Suprapubic skin (tissue), 4 donors: ENCODE measurements around the gene ERICH2. TPM values are rescaled to one million over a fixed set of nuclear protein-coding genes. Genes with fewer than 3 reads are reported as not detected.
"Not testable (repeated sequence)": the region's sequence is repeated elsewhere in the genome, so short reads cannot be mapped to it uniquely, and the experiment has no call there.

Source experiments
- DNase-seq, 2 donors: peaks; one replicate each; pipeline ENCODE4 v3.0.0-alpha.2; 2019; ENCODE audit warnings: low spot score in 2 of 2
- H3K27ac ChIP-seq: fragments of 200-600 bp; sonication (generic); one replicate; pipeline ENCODE4 v1.5.1; 2019
- H3K27me3 ChIP-seq: fragments of 200-600 bp; sonication (generic); one replicate; pipeline ENCODE4 v1.5.1; 2019
- H3K36me3 ChIP-seq: fragments of 200-600 bp; sonication (generic); one replicate; pipeline ENCODE4 v1.5.1; 2019
- H3K4me1 ChIP-seq: fragments of 200-600 bp; sonication (generic); one replicate; pipeline ENCODE4 v1.5.1; 2019
- H3K4me3 ChIP-seq: fragments of 200-600 bp; sonication (generic); one replicate; pipeline ENCODE4 v1.5.1; 2019; ENCODE audit warnings: mild to moderate bottlenecking
- H3K9me3 ChIP-seq: fragments of 200-600 bp; sonication (generic); one replicate; pipeline ENCODE4 v1.5.1; 2019
- EP300 ChIP-seq: sonication (generic); formaldehyde crosslinking; IDR thresholded peaks from one replicate; pipeline ENCODE4 v1.6.1; 2017; ENCODE audit warnings: antibody characterized with exemption
- POLR2A ChIP-seq, 2 donors: fragments of 450-650 bp; IDR thresholded peaks; one replicate each; pipeline ENCODE4 v1.6.1; 2017; ENCODE audit warnings: antibody characterized with exemption in 2 of 2, mild to moderate bottlenecking in 2 of 2, moderate library complexity in 2 of 2
- POLR2AphosphoS5 ChIP-seq, 3 donors: sonication (generic); formaldehyde crosslinking; IDR thresholded peaks; one replicate each; pipeline ENCODE4 v1.6.1; 2017; ENCODE audit warnings: antibody characterized with exemption in 3 of 3
- WGBS: methylation state at CpG from one replicate; pipeline ENCODE4 v1.1.5; 2018; 5-methylcytosine and 5-hydroxymethylcytosine counted together
- total RNA-seq, 4 donors: library from RNA; depleted of rRNA; stranded (reverse); fragments of >200 nt; gene quantifications; one replicate each; pipeline ENCODE4 v1.1.0, GENCODE V29; 2016
- TF ChIP-seq, protein P1 (sequence below), 2 donors: fragments of 200-600 bp in 1 of 2; fragments of 450-650 bp in 1 of 2; sonication (generic) in 1 of 2; IDR thresholded peaks; one replicate each; pipeline ENCODE4 v1.5.1; 2016 to 2019; ENCODE audit warnings: antibody characterized with exemption in 2 of 2, mild to moderate bottlenecking in 1 of 2, moderate library complexity in 1 of 2

ERICH2 gene
- not detected for total RNA-seq

GRCh38 chr2:170770008-170770605 is at the start of gene ERICH2:
TSS of gene ERICH2 (plus strand) at chr2:170770378. CDS start at chr2:170770682, 304 bp downstream.
- DNase-seq, result peak; percentile 65 to 80
- H3K27me3 ChIP-seq, result peaks cover 2% of the 10 kb centered on the region

GRCh38 chr2:170721678-170722077 is 48.5 kb upstream of the ERICH2 start:
- WGBS, result 76% methylated on average over 3 of the region's 3 CpGs

More at GRCh38 chr2:170770008-170770605, at the start of gene ERICH2:
- WGBS, result 6% methylated on average over 10 of the region's 13 CpGs
- no peak for TF ChIP-seq POLR2AphosphoS5 (IDR thresholded peaks at IDR 0.05)
- TF ChIP-seq EP300, result no peak
- TF ChIP-seq, protein P1, sequence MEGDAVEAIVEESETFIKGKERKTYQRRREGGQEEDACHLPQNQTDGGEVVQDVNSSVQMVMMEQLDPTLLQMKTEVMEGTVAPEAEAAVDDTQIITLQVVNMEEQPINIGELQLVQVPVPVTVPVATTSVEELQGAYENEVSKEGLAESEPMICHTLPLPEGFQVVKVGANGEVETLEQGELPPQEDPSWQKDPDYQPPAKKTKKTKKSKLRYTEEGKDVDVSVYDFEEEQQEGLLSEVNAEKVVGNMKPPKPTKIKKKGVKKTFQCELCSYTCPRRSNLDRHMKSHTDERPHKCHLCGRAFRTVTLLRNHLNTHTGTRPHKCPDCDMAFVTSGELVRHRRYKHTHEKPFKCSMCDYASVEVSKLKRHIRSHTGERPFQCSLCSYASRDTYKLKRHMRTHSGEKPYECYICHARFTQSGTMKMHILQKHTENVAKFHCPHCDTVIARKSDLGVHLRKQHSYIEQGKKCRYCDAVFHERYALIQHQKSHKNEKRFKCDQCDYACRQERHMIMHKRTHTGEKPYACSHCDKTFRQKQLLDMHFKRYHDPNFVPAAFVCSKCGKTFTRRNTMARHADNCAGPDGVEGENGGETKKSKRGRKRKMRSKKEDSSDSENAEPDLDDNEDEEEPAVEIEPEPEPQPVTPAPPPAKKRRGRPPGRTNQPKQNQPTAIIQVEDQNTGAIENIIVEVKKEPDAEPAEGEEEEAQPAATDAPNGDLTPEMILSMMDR (IDR thresholded peaks at IDR 0.05), result no peak
- TF ChIP-seq POLR2A (IDR thresholded peaks at IDR 0.05), result no peak
- peak within 1 kb of the TSS; percentile 50 for H3K27ac ChIP-seq
- peak within 1 kb of the TSS; percentile 66 for H3K4me3 ChIP-seq
- H3K4me1 ChIP-seq, result peaks cover 19% of the 10 kb centered on the region
- H3K36me3 ChIP-seq, result no peaks in the 10 kb centered on the region
- no peaks in the 10 kb centered on the region for H3K9me3 ChIP-seq

DNA sequence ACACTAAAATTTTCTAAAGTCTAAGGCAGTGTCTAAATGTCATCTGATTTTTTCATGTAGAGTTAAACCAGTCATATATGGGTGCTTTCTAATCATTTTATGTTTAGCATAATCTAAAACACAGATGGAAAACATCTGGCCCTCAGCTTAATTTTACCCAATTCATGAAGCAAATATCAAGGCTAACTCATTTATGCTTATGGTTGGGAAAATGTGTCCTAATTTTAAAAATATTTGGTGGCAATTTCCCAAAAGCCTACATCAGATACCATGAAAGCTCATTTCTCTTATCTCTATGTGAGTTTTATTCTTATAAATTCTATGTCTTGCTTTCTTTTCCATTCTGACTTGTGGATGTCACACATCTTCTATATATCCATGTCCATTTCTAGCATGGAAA is 47.9 kb upstream of the ERICH2 start:
- Histone ChIP-seq H3K27me3 (peaks cover 50% of the 10 kb centered on the region), H3K4me1 (peaks cover 3% of the 10 kb centered on the region), H3K9me3 (no peaks in the 10 kb centered on the region), H3K36me3 (no peaks in the 10 kb centered on the region), H3K27ac (no peak overlapping the region), H3K4me3 (no peak overlapping the region)
- no peak for DNase-seq
- TF ChIP-seq POLR2AphosphoS5 (IDR thresholded peaks at IDR 0.05), result no peak
- TF ChIP-seq, protein P1 (IDR thresholded peaks at IDR 0.05), result no peak
- no peak for TF ChIP-seq EP300

More at GRCh38 chr2:170721678-170722077, 48.5 kb upstream of the ERICH2 start:
- DNase-seq, result no peak
- Histone ChIP-seq H3K27me3 (peaks cover 56% of the 10 kb centered on the region), H3K9me3 (no peaks in the 10 kb centered on the region), H3K4me1 (peaks cover 9% of the 10 kb centered on the region), H3K27ac (no peak overlapping the region), H3K4me3 (no peak overlapping the region), H3K36me3 (no peaks in the 10 kb centered on the region)
- TF ChIP-seq, protein P1 (IDR thresholded peaks at IDR 0.05), result no peak
- no peak for TF ChIP-seq POLR2A (IDR thresholded peaks at IDR 0.05)
- TF ChIP-seq EP300, result no peak
- TF ChIP-seq POLR2AphosphoS5 (IDR thresholded peaks at IDR 0.05), result no peak

DNA sequence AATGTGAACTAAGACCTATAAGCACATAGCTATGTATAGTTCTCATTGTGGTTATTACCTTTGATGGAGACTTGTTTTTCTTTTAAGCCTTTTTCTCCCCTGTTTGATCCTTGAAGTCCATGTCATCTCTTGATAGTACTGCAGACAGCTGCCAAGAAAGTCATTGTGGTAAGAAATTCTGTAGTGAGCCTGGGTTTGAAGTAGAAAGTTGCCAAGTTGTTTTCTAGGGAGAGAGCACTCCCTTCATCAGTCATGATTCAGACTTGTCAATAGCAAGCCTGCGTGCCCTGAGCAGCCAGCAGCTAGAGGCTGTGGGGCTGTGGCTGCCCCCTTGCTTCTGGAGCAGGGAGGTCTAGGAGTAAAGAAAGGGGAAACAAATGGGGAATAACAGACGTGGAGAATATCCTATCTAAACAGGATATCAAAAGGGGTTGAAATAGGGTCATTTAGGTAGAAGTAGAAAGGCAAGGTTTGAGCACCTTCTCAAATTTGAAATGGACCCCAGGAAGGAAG is 46.7 kb upstream of the ERICH2 start:
- H3K4me1 ChIP-seq, result no peaks in the 10 kb centered on the region
- H3K27ac ChIP-seq, result no peak overlapping the region
- H3K4me3 ChIP-seq, result no peak overlapping the region
- no peaks in the 10 kb centered on the region for H3K9me3 ChIP-seq
- DNase-seq, result no peak
- no peaks in the 10 kb centered on the region for H3K36me3 ChIP-seq
- TF ChIP-seq POLR2A (IDR thresholded peaks at IDR 0.05) (no peak), POLR2AphosphoS5 (IDR thresholded peaks at IDR 0.05) (no peak), EP300 (no peak)
- TF ChIP-seq, protein P1 (IDR thresholded peaks at IDR 0.05), result no peak
- 60% methylated on average over 2 of the region's 2 CpGs for WGBS
- H3K27me3 ChIP-seq, result peaks cover 38% of the 10 kb centered on the region

DNA sequence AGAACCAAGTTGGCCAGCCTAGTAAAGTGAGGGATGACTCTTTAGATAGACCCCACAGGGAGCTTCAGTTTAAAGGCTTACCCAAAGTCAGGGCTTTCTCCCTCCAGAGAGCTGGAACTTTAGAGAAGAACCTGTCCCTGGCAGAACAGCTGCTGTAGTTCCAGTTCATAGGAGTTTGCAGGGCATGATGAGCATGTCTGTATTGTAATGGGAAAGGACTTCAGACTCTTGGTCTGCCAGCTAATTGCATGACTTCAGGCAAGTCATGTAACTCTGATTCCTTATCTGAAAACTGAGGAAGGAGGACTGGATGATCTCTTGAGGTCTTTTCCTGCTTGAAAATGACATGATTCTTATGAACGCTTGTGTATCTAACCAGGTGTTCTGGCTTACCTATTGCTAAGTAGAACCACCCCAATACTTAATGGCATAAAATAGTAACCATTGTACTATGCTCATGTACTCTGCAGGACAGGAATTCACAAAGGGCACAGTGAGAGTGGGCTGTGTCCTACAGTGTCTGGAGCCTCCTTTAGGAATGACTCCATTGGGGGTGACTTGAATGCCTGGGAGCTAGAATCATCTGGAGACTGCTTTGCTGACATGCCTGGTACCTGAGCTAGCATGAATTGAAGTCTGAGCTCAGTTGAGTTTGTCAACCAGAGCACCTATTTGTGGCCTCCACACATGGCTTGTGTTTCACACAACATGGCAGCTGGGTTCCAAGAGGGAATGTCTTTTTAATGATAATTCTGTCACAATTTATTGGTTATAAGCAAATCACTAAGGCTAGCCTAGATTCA is 36.2 kb upstream of the ERICH2 start:
- H3K27me3 ChIP-seq, result no peaks in the 10 kb centered on the region
- no peak overlapping the region for H3K4me3 ChIP-seq
- no peak for TF ChIP-seq POLR2AphosphoS5 (IDR thresholded peaks at IDR 0.05)
- TF ChIP-seq, protein P1 (IDR thresholded peaks at IDR 0.05), result no peak
- no peak for TF ChIP-seq EP300
- no peak for TF ChIP-seq POLR2A (IDR thresholded peaks at IDR 0.05)
- H3K36me3 ChIP-seq, result no peaks in the 10 kb centered on the region
- no peaks in the 10 kb centered on the region for H3K4me1 ChIP-seq
- no peak for DNase-seq
- WGBS, result 0% methylated on average over 1 of the region's 1 CpG
- no peaks in the 10 kb centered on the region for H3K9me3 ChIP-seq
- no peak overlapping the region for H3K27ac ChIP-seq

DNA sequence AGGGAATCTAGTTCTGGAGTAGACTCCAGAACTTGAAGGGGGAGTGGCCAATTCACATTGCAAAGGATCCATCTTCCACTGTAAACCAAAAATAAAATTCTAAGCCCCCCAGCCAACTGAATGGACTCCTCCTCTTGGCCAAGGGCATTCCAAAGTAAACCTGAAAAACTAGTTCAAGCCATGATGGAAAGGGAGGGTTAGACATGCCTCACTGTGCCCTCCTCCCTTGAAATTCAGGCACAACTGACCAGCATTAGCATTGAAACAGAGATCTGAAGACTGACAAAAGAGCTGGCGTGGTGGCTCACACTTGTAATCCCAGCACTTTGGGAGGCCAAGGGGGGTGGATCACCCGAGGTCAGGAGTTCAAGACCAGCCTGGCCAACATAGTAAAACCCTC is 35.6 kb upstream of the ERICH2 start:
- not testable (repeated sequence) for H3K4me1 ChIP-seq, H3K36me3 ChIP-seq, H3K27me3 ChIP-seq, DNase-seq, H3K4me3 ChIP-seq, H3K9me3 ChIP-seq, H3K27ac ChIP-seq
- 81% methylated on average over 2 of the region's 2 CpGs for WGBS
